ENCODE data around the gene SPG11.
"Not testable (repeated sequence)": the region's sequence is repeated elsewhere in the genome, so short reads cannot be mapped to it uniquely, and the experiment has no call there.

SPG11 gene

GRCh38 chr15:44616974-44617373 is 46.5 kb downstream of the SPG11 start:
- no peak for DNase-seq

GRCh38 chr15:44606740-44607139 is 56.7 kb downstream of the SPG11 start:
- DNase-seq, result no peak

- no peak for DNase-seq
These were observed 60.3 kb downstream of the SPG11 start for GRCh38 chr15:44603126-44603525.

GRCh38 chr15:44598892-44599291 is 64.6 kb downstream of the SPG11 start:
- no peak for DNase-seq

- DNase-seq, result no peak
These were observed 65.4 kb downstream of the SPG11 start for GRCh38 chr15:44598066-44598465.

DNA sequence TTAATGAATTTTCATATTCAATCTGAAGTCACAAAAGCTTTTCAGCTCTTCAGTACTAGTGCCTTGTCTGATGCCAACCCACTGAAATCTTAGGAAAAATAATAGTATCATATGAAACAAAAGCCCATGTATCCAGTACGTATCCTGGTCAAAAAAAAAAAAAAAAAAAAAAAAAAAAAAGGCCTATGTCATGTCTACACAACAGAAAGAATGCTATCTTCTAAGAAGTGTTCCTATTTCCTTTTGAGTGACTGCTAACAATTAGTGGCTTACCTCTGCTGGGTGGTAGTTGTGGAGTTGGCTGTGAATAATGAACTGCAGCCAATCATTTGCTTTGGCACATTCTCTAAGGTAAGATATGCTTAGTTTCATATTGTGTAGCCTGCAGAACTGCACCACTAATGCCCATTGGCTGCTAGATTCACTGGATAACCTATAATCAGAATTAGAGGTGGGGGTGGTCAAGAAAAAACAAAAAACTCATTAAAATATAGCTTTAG is 66.9 kb downstream of the SPG11 start:
- no peak for DNase-seq

GRCh38 chr15:44595656-44596510 is 67.6 kb downstream of the SPG11 start:
- DNase-seq, result no peak

- no peak for DNase-seq
These were observed 68.2 kb downstream of the SPG11 start for GRCh38 chr15:44595246-44595645.

- DNase-seq, result no peak
These were observed 70.3 kb downstream of the SPG11 start for GRCh38 chr15:44593042-44593736.

DNA sequence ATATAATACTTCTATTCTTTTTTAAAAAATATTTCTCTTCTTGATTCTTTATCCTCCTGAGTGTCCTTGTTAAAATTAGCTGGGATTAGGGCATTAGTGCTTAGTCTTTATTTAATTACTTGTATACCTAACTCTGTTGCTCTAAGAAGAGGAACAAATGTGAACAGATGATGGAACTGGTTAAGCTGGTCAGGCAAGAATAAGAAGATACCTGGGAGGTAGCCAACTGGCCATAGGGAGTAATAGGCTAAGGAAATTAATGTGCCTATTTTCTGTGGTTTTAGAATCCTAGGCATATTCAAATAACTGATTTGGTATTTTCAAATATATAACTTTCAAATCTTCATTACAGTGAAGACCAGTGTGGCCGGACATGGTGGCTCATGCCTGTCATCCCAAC is 72.1 kb downstream of the SPG11 start:
- DNase-seq, result no peak

DNA sequence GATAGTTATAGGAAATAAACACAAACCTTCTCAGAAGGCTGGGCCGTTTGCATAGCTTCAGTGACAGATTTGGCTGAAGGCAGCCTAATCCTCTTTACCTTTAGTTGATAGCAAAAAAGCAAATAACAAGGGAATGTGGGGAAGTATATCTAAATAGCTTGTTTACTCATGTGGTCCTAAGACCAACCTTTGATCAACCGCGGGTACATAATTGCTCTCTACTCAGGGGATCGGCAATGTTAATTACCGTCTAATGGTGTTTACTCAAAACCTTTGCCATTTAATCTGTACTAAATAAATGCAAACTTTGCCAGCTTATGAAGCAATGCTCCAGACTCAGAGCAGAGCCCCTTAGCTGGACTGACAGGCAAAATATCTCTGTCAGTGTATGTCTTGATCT is 74.9 kb downstream of the SPG11 start:
- no peak for DNase-seq

DNA sequence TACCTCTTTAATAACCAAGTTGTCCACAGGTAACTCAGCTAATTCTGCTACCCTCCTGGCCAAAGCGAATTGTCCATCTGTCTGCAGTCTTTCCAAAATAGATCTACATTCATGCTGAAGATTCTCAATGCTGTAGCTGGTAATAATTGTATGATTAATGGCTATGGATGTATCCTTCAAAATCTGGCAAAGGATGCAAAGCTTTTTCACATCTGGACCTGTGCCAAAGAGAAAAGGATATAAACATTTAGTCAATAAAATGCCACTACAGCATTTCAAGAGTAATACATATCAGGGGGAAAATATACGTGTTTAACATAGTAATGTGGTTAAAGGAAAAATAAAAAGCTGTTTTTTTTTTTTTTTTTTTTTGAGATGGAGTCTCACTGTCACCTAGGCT is 77.8 kb downstream of the SPG11 start:
- DNase-seq, result no peak

DNA sequence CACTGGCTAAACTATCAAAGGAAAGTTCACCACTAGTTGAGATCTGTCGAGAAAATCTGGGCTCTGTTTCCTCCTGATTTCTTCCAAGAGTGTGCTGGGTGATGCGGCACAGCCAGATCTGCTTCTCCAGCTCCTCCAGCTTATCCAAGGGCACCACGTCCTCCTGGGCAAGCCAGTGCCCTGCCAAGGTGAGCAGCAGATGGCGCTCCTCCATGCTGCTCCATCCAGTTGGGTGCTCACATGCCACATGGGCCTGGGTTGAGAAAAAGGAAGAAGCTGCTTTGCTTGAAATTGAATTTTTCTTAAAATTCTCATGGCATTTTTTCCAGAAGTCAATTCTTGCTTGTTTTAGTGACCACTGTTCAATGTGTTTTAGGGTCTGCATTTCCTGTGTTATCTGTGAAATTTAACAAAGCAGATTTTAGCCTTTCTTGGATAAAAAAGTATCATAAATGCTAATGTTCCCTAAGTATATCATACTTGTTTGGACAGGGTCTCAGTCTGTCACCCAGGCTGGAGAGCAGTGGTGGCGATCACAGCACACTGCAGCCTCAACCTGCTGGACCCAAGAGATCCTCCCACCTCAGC is 79.2 kb downstream of the SPG11 start:
- peak; percentile 13 for DNase-seq

GRCh38 chr15:44580105-44580504 is 83.4 kb downstream of the SPG11 start:
- DNase-seq, result no peak

DNA sequence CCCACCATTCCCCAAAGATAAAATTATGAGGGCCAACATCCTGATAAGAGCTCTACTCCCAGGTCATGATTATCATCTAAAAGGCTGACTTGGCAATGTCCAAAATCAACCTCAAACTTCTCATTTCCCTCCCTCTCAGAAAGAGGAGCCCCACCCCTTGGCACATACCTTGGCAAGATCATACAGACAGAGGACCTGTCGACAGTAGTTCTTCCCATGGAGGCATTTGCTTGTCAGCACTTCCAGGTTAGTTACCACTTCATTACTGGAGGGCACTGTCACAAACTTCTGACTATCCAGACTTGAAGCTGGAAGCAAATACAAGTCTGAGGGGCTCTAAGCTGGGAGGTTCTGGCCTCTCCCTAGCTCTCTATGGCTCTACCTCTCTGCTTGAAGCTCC is 88.7 kb downstream of the SPG11 start:
- DNase-seq, result no peak

DNA sequence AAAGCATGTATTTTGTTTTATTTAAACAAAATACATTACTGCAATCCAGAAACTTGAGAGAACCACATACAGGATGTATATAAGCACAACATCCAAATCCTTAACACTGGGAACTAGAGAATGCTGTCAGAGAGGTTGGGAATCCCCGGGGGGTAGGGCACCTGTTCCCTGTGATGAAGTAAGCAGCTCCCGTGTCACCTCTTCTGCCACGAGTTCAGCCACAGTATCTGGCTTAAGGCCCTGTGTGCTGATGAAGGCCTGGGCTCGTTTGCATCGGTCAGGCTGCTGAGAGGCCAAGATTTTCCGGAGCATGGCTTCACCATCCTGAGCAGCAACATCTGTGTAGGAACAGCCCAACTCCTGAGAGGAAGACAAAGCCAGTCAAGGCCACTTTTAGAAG is 90.1 kb downstream of the SPG11 start:
- DNase-seq, result no peak

DNA sequence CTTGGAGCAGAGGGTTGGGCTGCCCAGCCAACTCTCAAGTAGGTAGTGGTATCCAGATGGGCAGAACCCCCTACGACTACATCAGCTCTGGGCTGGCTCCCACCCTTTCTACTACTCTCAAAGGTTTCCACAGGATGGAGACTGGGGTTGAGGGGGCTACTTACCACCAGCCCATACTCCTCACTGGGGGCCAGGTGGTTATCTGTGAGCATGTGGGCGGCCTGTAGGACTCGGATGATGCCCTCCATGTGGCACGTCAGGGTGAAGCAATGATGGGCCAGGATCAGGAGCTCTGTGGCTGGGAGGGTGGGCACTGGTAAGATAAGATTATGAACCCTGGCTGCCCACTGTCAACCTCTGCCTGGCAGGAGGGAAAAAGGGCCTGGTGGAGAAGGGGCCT is 93.1 kb downstream of the SPG11 start:
- no peak for DNase-seq

- no peak for DNase-seq
These were observed 94.1 kb downstream of the SPG11 start for GRCh38 chr15:44569316-44569715.

GRCh38 chr15:44568338-44568737 is 95.1 kb downstream of the SPG11 start:
- DNase-seq, result no peak

DNA sequence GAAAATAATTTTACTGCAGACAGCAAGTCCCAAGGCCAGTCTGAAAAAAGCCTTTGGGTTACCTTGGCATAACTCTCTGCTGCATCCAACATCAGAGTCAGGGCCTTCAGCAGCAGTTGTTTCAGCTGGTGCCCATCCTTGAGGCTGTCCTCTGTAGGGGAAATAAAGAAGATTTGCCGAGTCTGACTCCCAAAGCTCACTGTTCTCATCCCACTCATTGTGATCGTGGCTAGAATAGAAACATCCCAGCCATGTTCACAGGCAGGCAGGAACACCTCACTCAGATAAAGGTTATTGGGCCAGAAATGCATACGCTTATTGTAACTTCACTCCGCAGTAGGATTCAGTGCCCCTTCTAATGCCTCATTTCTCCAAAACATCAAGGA is 97.3 kb downstream of the SPG11 start:
- DNase-seq, result no peak

DNA sequence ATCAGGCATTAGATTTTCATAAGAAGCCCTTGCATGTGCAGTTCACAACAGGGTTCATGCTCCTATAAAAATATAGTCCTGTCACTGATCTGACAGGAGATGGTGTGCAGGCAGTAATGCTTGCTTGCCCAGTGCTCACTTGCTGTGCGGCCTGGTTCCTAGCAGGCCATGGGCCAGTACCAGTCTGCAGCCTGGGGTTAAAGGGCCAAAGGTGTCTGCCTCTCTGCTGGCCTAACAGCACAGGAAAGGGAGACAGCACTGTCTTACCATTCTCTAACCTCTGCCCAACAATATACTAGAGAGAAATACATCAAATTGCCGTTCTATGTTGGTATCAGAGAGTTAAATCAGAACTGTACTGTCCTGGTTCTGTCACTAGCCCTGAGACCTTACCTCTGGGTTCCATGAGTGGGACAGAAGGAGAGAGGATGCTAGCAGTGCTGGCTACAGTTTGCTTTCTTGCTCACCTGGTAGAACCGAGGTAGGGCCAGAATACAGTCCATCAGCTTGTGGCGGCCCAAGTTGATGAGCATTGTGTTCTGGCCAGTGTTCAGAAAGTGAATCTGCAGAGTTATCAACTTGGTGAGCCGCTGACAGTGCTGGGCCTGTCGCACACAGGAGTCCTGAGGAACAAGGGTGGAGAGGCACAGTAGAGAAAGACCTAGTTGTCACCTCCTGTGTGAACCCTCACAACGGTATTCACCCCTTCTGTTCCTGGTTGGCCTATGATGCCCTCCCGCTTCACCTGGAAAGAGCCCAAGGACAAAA is 97.9 kb downstream of the SPG11 start:
- DNase-seq, result no peak

DNA sequence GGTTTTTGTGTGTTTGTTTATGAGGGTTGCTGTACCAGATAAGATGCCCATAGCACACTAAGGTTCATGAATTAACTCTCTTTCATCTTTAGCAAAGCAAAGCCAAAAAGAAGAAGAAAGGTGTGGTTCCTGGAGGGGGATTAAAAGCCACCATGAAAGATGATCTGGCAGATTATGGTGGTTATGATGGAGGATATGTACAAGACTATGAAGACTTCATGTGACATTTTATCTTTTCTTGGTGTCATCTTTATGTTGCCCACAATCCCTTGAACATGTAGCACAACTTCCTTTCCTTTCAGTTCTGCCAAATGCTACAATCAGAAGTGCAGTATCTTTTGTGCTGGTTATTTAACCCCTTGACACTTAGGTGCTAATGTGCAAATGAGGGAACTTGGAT is 102.5 kb downstream of the SPG11 start:
- DNase-seq, result not testable (repeated sequence)
